GM12878 (cell line): Measurements from ENCODE around the gene DVL2. TPM values are rescaled to one million over a fixed set of nuclear protein-coding genes. Genes with fewer than 3 reads are reported as not detected.

Source experiments
- ATAC-seq: fragments of 200-7000 bp; cut with Tn5 transposase; 3 replicates; pipeline ENCODE4 v1.9.1; 2020; ENCODE audit warnings: mild to moderate bottlenecking, moderate library complexity
- BruUV-seq: library from RNA; stranded (reverse); fragments of 400-500 nt; replicated peaks from 2 replicates; lab custom pipeline; 2021; lab: Mats Ljungman, UMichigan
- CTCF ChIA-PET: fragments of 300-600 bp; sonication (Branson Sonifier 250); formaldehyde crosslinking; extraction: SDS; loops from one replicate; lab custom pipeline; 2021; ENCODE audit warnings: inconsistent platforms; lab: Yijun Ruan, JAX
- POLR2A ChIA-PET: fragments of 350-600 bp; formaldehyde crosslinking; extraction: SDS; loops from one replicate; lab custom pipeline; 2021; ENCODE audit warnings: inconsistent platforms; lab: Charles Lee
- RAD21 ChIA-PET: fragments of 300-600 bp; sonication (Branson Sonifier 250); formaldehyde crosslinking; loops from one replicate; lab custom pipeline; 2023; ENCODE audit warnings: antibody characterized with exemption; ENCODE audit not compliant: unreplicated experiment; lab: Charles Lee
- SMC1A ChIA-PET: fragments of 300-600 bp; sonication (Branson Sonifier 250); formaldehyde crosslinking; loops from one replicate; lab custom pipeline; 2023; ENCODE audit not compliant: unreplicated experiment, uncharacterized antibody; lab: Charles Lee
- DNase-seq: peaks from one replicate; pipeline ENCODE4 v3.0.0-alpha.2; 2011; ENCODE audit warnings: low read depth, low spot score
- FAIRE-seq: peaks from 3 replicates; lab custom pipeline; 2011; peaks lifted over from hg19 to GRCh38; lab: Jason Lieb, UNC
- H2AFZ ChIP-seq: 2 replicates; pipeline ENCODE4 v1.6.0; 2011; ENCODE audit warnings: low read depth, low read length, control low read depth; ENCODE audit not compliant: control insufficient read depth
- H3K27ac ChIP-seq: 2 replicates; pipeline ENCODE4 v1.5.1; 2011; ENCODE audit warnings: control low read depth; ENCODE audit not compliant: control insufficient read depth, insufficient read depth
- H3K27me3 ChIP-seq, 2 experiments: replicated peaks in 1 of 2; 2 replicates each; pipeline versions ENCODE4 v1.6.0 to v1.6.1; 2011; ENCODE audit warnings: low read length in 1 of 2; ENCODE audit not compliant: control insufficient read depth in 2 of 2, insufficient read depth in 2 of 2
- H3K36me3 ChIP-seq, 2 experiments: 2 replicates each; pipeline ENCODE4 v1.5.1; 2011; ENCODE audit warnings: low read length in 1 of 2; ENCODE audit not compliant: control insufficient read depth in 2 of 2, insufficient read depth in 2 of 2
- H3K4me1 ChIP-seq: 2 replicates; pipeline ENCODE4 v1.6.1; 2011; ENCODE audit warnings: mild to moderate bottlenecking, low read length, moderate library complexity, mixed read lengths; ENCODE audit not compliant: control insufficient read depth, insufficient read depth
- H3K4me2 ChIP-seq: 2 replicates; pipeline ENCODE4 v1.6.0; 2011; ENCODE audit warnings: control low read depth; ENCODE audit not compliant: control insufficient read depth, insufficient read depth
- H3K4me3 ChIP-seq: fragments of 200-600 bp; sonication (generic); 2 replicates; pipeline ENCODE4 v1.5.1; 2016
- H3K79me2 ChIP-seq: 2 replicates; pipeline ENCODE4 v1.6.0; 2011; ENCODE audit warnings: low read length; ENCODE audit not compliant: control insufficient read depth, insufficient read depth
- H3K9ac ChIP-seq: 2 replicates; pipeline ENCODE4 v1.8.0; 2011; ENCODE audit warnings: low read length, control low read depth, mixed read lengths; ENCODE audit not compliant: control insufficient read depth, insufficient read depth
- H3K9me3 ChIP-seq: replicated peaks from 3 replicates; pipeline ENCODE4 v1.5.1; 2011; ENCODE audit warnings: mild to moderate bottlenecking, low read length; ENCODE audit not compliant: control insufficient read depth, insufficient read depth
- H4K20me1 ChIP-seq: 2 replicates; pipeline ENCODE4 v1.6.0; 2011; ENCODE audit not compliant: control insufficient read depth, insufficient read depth
- CEBPZ ChIP-seq: fragments of 150-350 bp; IDR thresholded peaks from 2 replicates; pipeline ENCODE4 v1.6.1; 2016; ENCODE audit warnings: low read depth, low read length
- JUNB ChIP-seq: IDR thresholded peaks from 2 replicates; pipeline ENCODE4 v1.6.1; 2016; ENCODE audit warnings: antibody characterized with exemption, mild to moderate bottlenecking
- KLF5 ChIP-seq: fragments of 450-650 bp; IDR thresholded peaks from 2 replicates; pipeline ENCODE4 v1.6.1; 2014; ENCODE audit warnings: mild to moderate bottlenecking; ENCODE audit not compliant: partially characterized antibody
- NFIC ChIP-seq: IDR thresholded peaks from 2 replicates; pipeline ENCODE4 v1.6.1; 2012; ENCODE audit warnings: low read depth, mild to moderate bottlenecking, inconsistent platforms, low read length, moderate library complexity
- PAX8 ChIP-seq: fragments of 450-650 bp; IDR thresholded peaks from 2 replicates; pipeline ENCODE4 v1.6.1; 2017; ENCODE audit warnings: mild to moderate bottlenecking, moderate library complexity
- SRF ChIP-seq, 2 experiments: IDR thresholded peaks; 2 replicates each; pipeline ENCODE4 v1.6.1; 2011; ENCODE audit warnings: low read depth in 2 of 2, low read length in 2 of 2, mild to moderate bottlenecking in 1 of 2, moderate library complexity in 1 of 2
- TAF1 ChIP-seq: IDR thresholded peaks from 2 replicates; pipeline ENCODE4 v1.6.1; 2011; ENCODE audit warnings: mild to moderate bottlenecking, low read depth, low read length, borderline replicate concordance
- WGBS: methylation state at CpG from one replicate; pipeline ENCODE4 v1.1.6; 2016; ENCODE audit warnings: low lambda C conversion rate; ENCODE audit not compliant: insufficient replicate concordance, insufficient coverage; ENCODE audit errors: missing lambda C conversion rate; 5-methylcytosine and 5-hydroxymethylcytosine counted together
- in situ Hi-C: fragments of 300-500 bp; cut with MboI; formaldehyde crosslinking; loops from 9 replicates; pipeline ENCODE4 v1.14.3; 2018; ENCODE audit warnings: mixed read lengths
- intact Hi-C: fragments of 100-400 bp; cut with micrococcal nuclease; formaldehyde crosslinking; loops from one replicate; pipeline ENCODE4 v1.14.2; 2022; ENCODE audit not compliant: unreplicated experiment
- polyA plus RNA-seq, 11 experiments: library from polyadenylated mRNA; depleted of rRNA in 4 of 11; unstranded in 6 of 11; stranded (reverse) in 5 of 11; fragments of >200 nt; fragmentation: Nextera tagmentation in 4 of 11; fragmentation: Illumina TruSeq in 1 of 11; extraction: Ambion mirVana in 4 of 11; extraction: Trizol in 1 of 11; gene quantifications; 1 replicate in 1 of 11; 2 replicates in 10 of 11; pipeline versions ENCODE4 v1.2.1 to v1.2.3, GENCODE V29; 2011 to 2016; ENCODE audit warnings: inconsistent platforms in 2 of 11, missing spikeins in 2 of 11, low read depth in 1 of 11
- total RNA-seq, 4 experiments: library from RNA; depleted of rRNA in 3 of 4; stranded (reverse); fragments of >200 nt in 3 of 4; fragmentation: Illumina TruSeq in 1 of 4; extraction: Trizol in 1 of 4; gene quantifications; 2 replicates each; pipeline versions ENCODE4 v1.2.1 to v1.2.3, GENCODE V29; 2013 to 2021

DVL2 gene
- total and polyA plus RNA-seq, 10 of the 15 experiments (the other 5 are each of a cell fraction or from before 2014, with no cell fraction given), result 0.97 to 44.8 (median 23.2) TPM

- TF ChIP-seq KLF5, result no peak
- TF ChIP-seq NFIC, result no peak
- TF ChIP-seq PAX8, result no peak
- no peak for TF ChIP-seq JUNB
These were observed 32.5 kb upstream of the DVL2 start (continued) for GRCh38 chr17:7266784-7267183.

GRCh38 chr17:7263801-7264078 lies 29.4 kb upstream of the DVL2 start:
- RAD21 ChIA-PET, result no interaction called here
- SMC1A ChIA-PET, result interaction anchor here (0.8 kb wide), 1 partner anchor 9 kb away, joined by 6 read pairs; no protein-coding TSS in a partner anchor
- CTCF ChIA-PET, result interaction anchor here (1.1 kb wide), 1 partner anchor 43 kb away, joined by 4 read pairs; no protein-coding TSS in a partner anchor
- Histone ChIP-seq H3K9ac (no peak overlapping the region), H2AFZ (no peak overlapping the region), H3K27me3 (peaks cover 3 to 5% of the 10 kb centered on the region in 2 experiments; a peak in 2 of 4 replicates), H4K20me1 (no peaks in the 10 kb centered on the region), H3K9me3 (no peaks in the 10 kb centered on the region), H3K79me2 (no peaks in the 10 kb centered on the region), H3K4me2 (no peak overlapping the region), H3K36me3 (no peaks in the 10 kb centered on the region; a peak in 1 of 4 replicates), H3K4me3 (no peak overlapping the region), H3K27ac (no peak overlapping the region), H3K4me1 (peaks cover 17% of the 10 kb centered on the region)
- in situ Hi-C loops (no loop called here), intact Hi-C loops (no loop called here)
- DNase-seq (no peak), ATAC-seq (no peak), FAIRE-seq (no peak)
- TF ChIP-seq NFIC (no peak), CEBPZ (no peak), TAF1 (no peak), SRF (IDR thresholded peaks at IDR 0.05; ENCODE audit: low read depth in 2 of 2, low read length in 2 of 2) (no peak)
- WGBS, result 55% methylated on average over 4 of the region's 4 CpGs
- no TSS peak for BruUV-seq
- POLR2A ChIA-PET, result interaction anchor here (0.6 to 0.7 kb wide), 2 partner anchors 66 to 99 kb away, joined by 3 to 6 read pairs; no protein-coding TSS in a partner anchor
